HepG2 (cell line): ENCODE results near the gene TNFRSF18.

Experiments used
- EP300 ChIP-seq, 3 experiments: sonication (generic) in 1 of 3; formaldehyde crosslinking in 1 of 3; IDR thresholded peaks; 2 replicates each; pipeline versions ENCODE4 v1.5.1 to v1.6.1; 2011 to 2020; ENCODE audit warnings: low read depth in 2 of 3, low read length in 2 of 3, borderline replicate concordance in 1 of 3, improper control_type of control experiment in 1 of 3, mild to moderate bottlenecking in 1 of 3, missing genetic modification reagents in 1 of 3, moderate library complexity in 1 of 3
- EZH2 ChIP-seq: conservative IDR thresholded peaks from 2 replicates; pipeline ENCODE4 v1.6.1; 2012; ENCODE audit warnings: mild to moderate bottlenecking, low read depth, low read length, moderate library complexity
- NFE2L2 ChIP-seq: fragments of 150-350 bp; IDR thresholded peaks from 2 replicates; pipeline ENCODE4 v1.6.1; 2014; ENCODE audit warnings: low read length
- PCBP1 ChIP-seq: fragments of 200-400 bp; formaldehyde crosslinking; IDR thresholded peaks from 2 replicates; pipeline ENCODE4 v1.6.1; 2017; ENCODE audit warnings: mild to moderate bottlenecking, low read depth, low read length, borderline replicate concordance
- REXO4 ChIP-seq: sonication (generic); formaldehyde crosslinking; IDR thresholded peaks from 2 replicates; pipeline ENCODE4 v1.8.0; 2022; ENCODE audit warnings: missing genetic modification reagents, mild to moderate bottlenecking, borderline replicate concordance
- RFX5 ChIP-seq: IDR thresholded peaks from 2 replicates; pipeline ENCODE4 v1.6.1; 2011; ENCODE audit warnings: low read depth, low read length, improper control_type of control experiment
- TAF15 ChIP-seq: fragments of 200-400 bp; formaldehyde crosslinking; IDR thresholded peaks from one replicate; pipeline ENCODE4 v1.6.1; 2018; ENCODE audit warnings: mild to moderate bottlenecking, low read depth, low read length; ENCODE audit not compliant: poor library complexity, severe bottlenecking
- ZFP36 ChIP-seq: fragments of 150-350 bp; IDR thresholded peaks from 2 replicates; pipeline ENCODE4 v1.6.1; 2018; ENCODE audit warnings: borderline replicate concordance, low read length, low read depth; ENCODE audit not compliant: partially characterized antibody

- TF ChIP-seq EP300 (IDR thresholded peaks at IDR 0.05; ENCODE audit: low read depth in 2 of 2, low read length in 2 of 2), result no peak
- TF ChIP-seq EP300 (CRISPR knock-in tag; IDR thresholded peaks at IDR 0.05; ENCODE audit: borderline replicate concordance), result no peak
- TF ChIP-seq EZH2, result no peak
- no peak for TF ChIP-seq RFX5
- no peak for TF ChIP-seq NFE2L2
- TF ChIP-seq REXO4 (CRISPR knock-in tag), result no peak
- no peak for TF ChIP-seq PCBP1
- TF ChIP-seq TAF15, result no peak
- no peak for TF ChIP-seq ZFP36
Observed at GRCh38 chr1:1232208-1232795, 25.9 kb upstream of the TNFRSF18 start, which contains the start of gene B3GALT6.
